Smooth muscle cell (in vitro differentiated cells): ENCODE data around the gene TTLL11. TPM values are rescaled to one million over a fixed set of nuclear protein-coding genes. Genes with fewer than 3 reads are reported as not detected.
A peak's percentile ranks its signal among the peaks of the same experiment; 100 is the strongest.

ENCODE experiments used
- DNase-seq: peaks from one replicate; lab custom pipeline; 2025; ENCODE audit not compliant: unreplicated experiment; lab: John Stamatoyannopoulos, UW
- H2AFZ ChIP-seq: fragments of 200-600 bp; sonication (generic); 2 replicates; pipeline ENCODE4 v1.6.0; 2016; ENCODE audit warnings: antibody characterized with exemption, low read depth, mild to moderate bottlenecking
- H3F3A ChIP-seq: fragments of 200-600 bp; sonication (generic); 2 replicates; pipeline ENCODE4 v1.6.0; 2017; ENCODE audit warnings: antibody characterized with exemption, low read depth
- H3K27ac ChIP-seq: fragments of 200-600 bp; sonication (generic); 2 replicates; pipeline ENCODE4 v1.5.1; 2016; ENCODE audit warnings: low read depth, mild to moderate bottlenecking
- H3K27me3 ChIP-seq: fragments of 200-600 bp; sonication (generic); 2 replicates; pipeline ENCODE4 v1.6.1; 2016; ENCODE audit warnings: low read depth, mild to moderate bottlenecking
- H3K36me3 ChIP-seq: fragments of 200-600 bp; sonication (generic); 2 replicates; pipeline ENCODE4 v1.5.1; 2016; ENCODE audit warnings: low read depth
- H3K4me1 ChIP-seq: fragments of 200-600 bp; sonication (generic); 2 replicates; pipeline ENCODE4 v1.5.1; 2016; ENCODE audit warnings: low read depth
- H3K4me2 ChIP-seq: fragments of 200-600 bp; sonication (generic); 2 replicates; pipeline ENCODE4 v1.6.0; 2016; ENCODE audit warnings: mild to moderate bottlenecking
- H3K4me3 ChIP-seq: fragments of 200-600 bp; sonication (generic); 2 replicates; pipeline ENCODE4 v1.5.1; 2016; ENCODE audit warnings: mild to moderate bottlenecking
- H3K79me2 ChIP-seq: fragments of 200-600 bp; sonication (generic); 2 replicates; pipeline ENCODE4 v1.6.0; 2016; ENCODE audit warnings: low read depth, mild to moderate bottlenecking
- H3K9ac ChIP-seq: fragments of 200-600 bp; sonication (generic); 2 replicates; pipeline ENCODE4 v1.6.0; 2016; ENCODE audit warnings: low read depth
- H3K9me3 ChIP-seq: fragments of 200-600 bp; sonication (generic); replicated peaks from 2 replicates; pipeline ENCODE4 v1.5.1; 2016; ENCODE audit warnings: low read depth
- H4K20me1 ChIP-seq: fragments of 200-600 bp; sonication (generic); 2 replicates; pipeline ENCODE4 v1.6.0; 2016; ENCODE audit warnings: low read depth
- WGBS: methylation state at CpG from one replicate; pipeline ENCODE4 v1.1.7; 2016; ENCODE audit warnings: low lambda C conversion rate; 5-methylcytosine and 5-hydroxymethylcytosine counted together
- polyA plus RNA-seq: library from polyadenylated mRNA; unstranded; fragments of >200 nt; fragmentation: Nextera tagmentation; extraction: Ambion mirVana; gene quantifications from 2 replicates; pipeline ENCODE4 v1.2.1, GENCODE V29; 2016
- total RNA-seq: library from RNA; depleted of rRNA; stranded (reverse); fragments of >200 nt; gene quantifications from 2 replicates; pipeline ENCODE4 v1.2.3, GENCODE V29; 2014
- TF ChIP-seq, protein P1 (sequence below): fragments of 200-600 bp; sonication (generic); IDR thresholded peaks from 2 replicates; pipeline ENCODE4 v1.5.1; 2017; ENCODE audit warnings: borderline replicate concordance, mild to moderate bottlenecking, antibody characterized with exemption; ENCODE audit not compliant: insufficient read depth, poor library complexity, severe bottlenecking

TTLL11 gene
- total and polyA plus RNA-seq, 2 experiments from 2014 or later: 2.6 to 3.7 TPM

DNA sequence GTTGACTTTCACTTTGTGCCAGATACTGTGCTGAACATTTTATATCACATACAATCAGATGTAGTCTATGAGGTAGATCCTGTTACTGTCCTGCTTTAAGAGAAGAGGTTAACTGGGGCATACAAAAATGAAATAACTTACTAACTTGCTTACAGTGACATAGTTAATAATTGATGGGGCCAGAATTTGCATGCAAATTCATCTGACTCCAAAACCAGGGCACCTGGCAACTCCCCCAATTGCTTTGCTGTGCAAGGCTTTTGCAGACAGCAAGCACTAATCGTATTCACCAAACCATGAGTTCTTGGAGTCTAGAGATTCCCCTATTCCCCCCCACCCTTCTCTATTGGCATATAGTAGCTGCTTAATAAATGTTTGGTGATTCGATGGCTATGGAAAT, 155.9 kb downstream of the TTLL11 start:
- H3K27me3 ChIP-seq: peaks cover 12% of the 10 kb centered on the region
- H3K4me3 ChIP-seq: no peak overlapping the region
- H3K27ac ChIP-seq: no peak overlapping the region
- TF ChIP-seq, protein P1, sequence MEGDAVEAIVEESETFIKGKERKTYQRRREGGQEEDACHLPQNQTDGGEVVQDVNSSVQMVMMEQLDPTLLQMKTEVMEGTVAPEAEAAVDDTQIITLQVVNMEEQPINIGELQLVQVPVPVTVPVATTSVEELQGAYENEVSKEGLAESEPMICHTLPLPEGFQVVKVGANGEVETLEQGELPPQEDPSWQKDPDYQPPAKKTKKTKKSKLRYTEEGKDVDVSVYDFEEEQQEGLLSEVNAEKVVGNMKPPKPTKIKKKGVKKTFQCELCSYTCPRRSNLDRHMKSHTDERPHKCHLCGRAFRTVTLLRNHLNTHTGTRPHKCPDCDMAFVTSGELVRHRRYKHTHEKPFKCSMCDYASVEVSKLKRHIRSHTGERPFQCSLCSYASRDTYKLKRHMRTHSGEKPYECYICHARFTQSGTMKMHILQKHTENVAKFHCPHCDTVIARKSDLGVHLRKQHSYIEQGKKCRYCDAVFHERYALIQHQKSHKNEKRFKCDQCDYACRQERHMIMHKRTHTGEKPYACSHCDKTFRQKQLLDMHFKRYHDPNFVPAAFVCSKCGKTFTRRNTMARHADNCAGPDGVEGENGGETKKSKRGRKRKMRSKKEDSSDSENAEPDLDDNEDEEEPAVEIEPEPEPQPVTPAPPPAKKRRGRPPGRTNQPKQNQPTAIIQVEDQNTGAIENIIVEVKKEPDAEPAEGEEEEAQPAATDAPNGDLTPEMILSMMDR: no peak
- no peak overlapping the region for H3K4me2 ChIP-seq
- H3K9ac ChIP-seq: no peak overlapping the region
- 91% methylated on average over 2 of the region's 2 CpGs for WGBS
- H3F3A ChIP-seq: no peaks in the 10 kb centered on the region
- no peaks in the 10 kb centered on the region for H3K4me1 ChIP-seq
- H3K36me3 ChIP-seq: no peaks in the 10 kb centered on the region
- no peaks in the 10 kb centered on the region for H4K20me1 ChIP-seq
- no peaks in the 10 kb centered on the region for H3K79me2 ChIP-seq
- no peaks in the 10 kb centered on the region for H3K9me3 ChIP-seq
- no peak overlapping the region for H2AFZ ChIP-seq
- DNase-seq: no peak

- no peak overlapping the region for H3K9ac ChIP-seq
- DNase-seq: no peak
- no peaks in the 10 kb centered on the region for H3K36me3 ChIP-seq
- H3K79me2 ChIP-seq: no peaks in the 10 kb centered on the region
- WGBS: 81% methylated on average over 9 of the region's 9 CpGs
- H2AFZ ChIP-seq: no peak overlapping the region
- H3K27ac ChIP-seq: no peak overlapping the region
- H3K27me3 ChIP-seq: peaks cover 12% of the 10 kb centered on the region
- no peaks in the 10 kb centered on the region for H3F3A ChIP-seq
- H3K9me3 ChIP-seq: no peaks in the 10 kb centered on the region
- no peak overlapping the region for H3K4me2 ChIP-seq
- TF ChIP-seq, protein P1: no peak
- H4K20me1 ChIP-seq: no peaks in the 10 kb centered on the region
- no peak overlapping the region for H3K4me3 ChIP-seq
- H3K4me1 ChIP-seq: no peaks in the 10 kb centered on the region
Measured at GRCh38 chr9:121935739-121936138, 157.4 kb downstream of the TTLL11 start.

- Histone ChIP-seq H3K4me1 (no peaks in the 10 kb centered on the region), H3K9ac (no peak overlapping the region), H3K4me2 (no peak overlapping the region), H3K9me3 (no peaks in the 10 kb centered on the region), H3K79me2 (no peaks in the 10 kb centered on the region), H2AFZ (no peak overlapping the region), H3K4me3 (no peak overlapping the region), H3K36me3 (no peaks in the 10 kb centered on the region), H3K27ac (no peak overlapping the region), H4K20me1 (no peaks in the 10 kb centered on the region), H3K27me3 (no peaks in the 10 kb centered on the region), H3F3A (no peaks in the 10 kb centered on the region)
- 71% methylated on average over 5 of the region's 5 CpGs for WGBS
- no peak for DNase-seq
- TF ChIP-seq, protein P1: no peak
Measured at GRCh38 chr9:121930956-121931355, 162.2 kb downstream of the TTLL11 start.

DNA sequence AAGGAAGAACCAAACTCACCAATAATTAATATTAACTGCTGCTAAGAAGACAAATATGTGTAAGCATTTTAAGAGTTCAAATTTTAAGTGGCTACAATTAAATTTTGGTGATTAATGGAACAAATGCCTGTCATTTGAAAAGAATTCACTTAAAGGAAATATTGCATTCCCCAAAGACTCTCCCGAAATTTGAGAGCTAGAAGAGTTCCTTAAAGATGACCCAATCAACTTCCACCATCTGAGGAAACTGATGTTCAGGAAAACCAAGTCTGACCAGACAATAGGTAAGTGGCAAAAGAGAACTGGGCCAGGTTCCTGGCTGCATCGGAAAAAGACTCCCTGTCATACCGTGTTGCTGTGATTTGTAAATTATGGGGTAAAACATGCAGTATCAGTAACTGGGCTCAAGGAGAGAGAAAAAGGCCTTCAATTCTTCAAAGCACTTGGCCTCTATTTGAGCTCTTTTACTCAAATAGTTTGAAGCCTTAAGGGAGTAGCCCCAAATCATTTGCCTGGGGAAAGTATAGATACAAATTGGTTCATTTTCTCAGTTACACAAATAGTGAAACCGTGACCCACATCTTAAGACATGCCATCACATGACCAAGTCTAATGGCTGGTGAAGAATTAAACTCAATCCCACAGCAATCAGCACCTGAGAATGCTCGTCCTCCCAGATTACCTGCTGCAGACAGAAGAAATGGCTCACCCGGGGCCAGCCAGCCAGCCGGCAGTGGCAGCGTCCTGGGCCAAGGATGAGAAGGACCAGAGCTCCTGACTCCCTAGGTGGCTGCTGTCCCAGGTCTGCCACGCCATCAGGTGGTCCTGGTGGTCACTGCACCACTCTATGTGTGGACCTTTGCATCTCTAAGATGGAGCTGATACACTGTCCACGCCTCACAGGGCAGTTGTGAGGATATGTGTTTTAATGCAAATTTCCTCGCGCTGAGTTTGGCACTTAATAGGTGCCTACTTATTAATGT, 162.9 kb downstream of the TTLL11 start:
- H3K27me3 ChIP-seq: no peaks in the 10 kb centered on the region
- H3K4me3 ChIP-seq: no peak overlapping the region
- WGBS: 79% methylated on average over 12 of the region's 12 CpGs
- H3K4me1 ChIP-seq: no peaks in the 10 kb centered on the region
- H3K36me3 ChIP-seq: no peaks in the 10 kb centered on the region
- TF ChIP-seq, protein P1: peak; percentile 19
- no peaks in the 10 kb centered on the region for H3K79me2 ChIP-seq
- H3F3A ChIP-seq: no peaks in the 10 kb centered on the region
- no peak overlapping the region for H3K9ac ChIP-seq
- H3K4me2 ChIP-seq: no peak overlapping the region
- no peaks in the 10 kb centered on the region for H4K20me1 ChIP-seq
- DNase-seq: no peak
- H3K9me3 ChIP-seq: no peaks in the 10 kb centered on the region
- H3K27ac ChIP-seq: no peak overlapping the region
- no peak overlapping the region for H2AFZ ChIP-seq
